HG03108 (cell line): ENCODE measurements around the gene LAP3.
A peak's percentile ranks its signal among the peaks of the same experiment; 100 is the strongest.
"Not testable (repeated sequence)": the region's sequence is repeated elsewhere in the genome, so short reads cannot be mapped to it uniquely, and the experiment has no call there.

Experiments
- ATAC-seq: cut with Tn5 transposase; IDR thresholded peaks from one replicate; pipeline ENCODE4 v1.9.1; 2021; ENCODE audit warnings: moderate library complexity; ENCODE audit not compliant: unreplicated experiment

LAP3 gene

DNA sequence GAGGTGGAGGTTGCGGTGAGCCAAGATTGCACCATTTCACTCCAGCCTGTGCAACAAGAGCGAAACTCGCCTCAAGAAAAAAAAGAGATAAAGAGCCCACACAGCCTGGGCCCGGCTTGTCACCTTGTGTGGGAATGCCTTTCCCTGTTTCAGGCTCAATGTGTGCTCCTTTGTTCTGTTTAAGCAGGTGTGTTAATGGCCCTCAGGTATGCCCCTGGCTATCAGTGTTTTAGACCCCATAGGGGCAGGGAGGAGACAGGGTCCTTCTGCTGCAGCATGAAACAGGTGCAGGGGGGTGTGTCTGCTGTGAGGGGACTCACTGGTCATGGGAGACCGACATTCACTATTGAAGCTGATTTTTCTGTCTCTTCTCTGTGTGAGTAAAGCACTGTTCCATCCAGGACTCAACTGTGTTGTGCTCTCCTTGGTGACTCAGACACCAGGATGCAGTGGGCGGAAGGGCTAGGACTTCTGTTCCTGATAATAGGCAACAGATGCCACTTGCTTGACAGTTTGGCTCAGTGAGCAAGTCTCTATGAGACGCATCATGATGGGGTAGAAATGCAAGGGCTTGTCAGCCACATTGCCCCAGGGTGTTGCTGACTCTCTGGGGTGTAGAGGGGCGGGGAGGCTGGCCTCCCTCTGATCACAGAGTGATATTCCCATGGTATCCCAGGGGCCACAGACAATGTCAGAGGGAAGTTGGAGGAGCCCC is 15.6 kb upstream of the LAP3 start:
- ATAC-seq = no peak

DNA sequence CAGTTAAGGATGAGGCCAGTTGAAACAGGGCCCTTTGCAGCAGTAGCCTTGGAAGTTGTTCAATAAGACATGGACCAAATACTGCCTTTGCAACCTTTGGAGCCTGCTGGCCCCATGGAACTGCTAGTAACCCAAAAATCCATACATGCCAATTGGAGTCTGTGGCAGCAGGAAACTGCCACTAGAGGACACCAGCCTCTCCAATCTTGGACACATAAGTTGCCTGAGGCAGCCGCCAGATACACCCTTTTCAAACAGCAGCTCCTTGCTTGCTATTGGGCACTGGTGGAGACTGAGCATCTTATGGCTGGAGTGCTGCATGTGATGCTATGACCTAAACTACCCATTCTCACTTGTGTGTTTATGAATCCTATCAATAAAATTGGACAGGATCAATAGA is 14.8 kb upstream of the LAP3 start:
- no peak for ATAC-seq

DNA sequence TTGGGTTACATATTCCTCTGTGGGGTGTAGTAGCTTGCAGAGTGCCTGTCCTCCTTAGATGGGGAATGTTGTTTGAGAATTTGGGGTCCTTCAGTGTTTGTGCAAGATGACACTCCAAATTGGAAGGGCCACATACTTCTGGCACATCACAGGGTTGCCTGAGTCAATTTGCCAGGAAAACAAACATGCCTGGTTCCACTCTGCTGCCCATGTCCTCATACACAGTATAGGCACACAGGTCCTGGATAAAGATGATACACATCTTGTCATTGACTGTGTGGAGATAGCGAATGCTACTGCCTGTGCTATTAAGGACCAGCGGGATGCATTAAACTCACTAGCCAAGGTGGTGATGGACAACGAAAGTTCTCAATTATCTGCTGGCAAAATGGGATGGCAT is 11.2 kb upstream of the LAP3 start:
- no peak for ATAC-seq

DNA sequence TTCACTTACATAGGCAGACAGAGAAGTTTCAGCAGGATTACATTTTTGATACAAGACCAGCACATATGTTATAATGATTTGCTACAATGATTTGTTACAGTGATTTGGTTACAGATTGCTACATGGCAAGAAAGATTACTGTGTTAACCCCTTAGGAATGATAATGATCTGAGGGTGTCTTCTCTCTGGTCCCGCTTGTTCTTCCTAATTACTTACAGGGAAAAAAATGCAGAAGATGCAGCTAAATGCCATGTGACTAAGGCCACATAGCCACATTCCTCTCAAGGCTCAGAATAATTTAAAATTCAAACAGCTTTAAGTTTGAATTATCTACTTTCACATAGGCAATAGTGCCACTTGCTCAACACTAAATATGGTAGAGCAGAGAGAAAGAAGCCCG is 9.7 kb upstream of the LAP3 start:
- no peak for ATAC-seq

DNA sequence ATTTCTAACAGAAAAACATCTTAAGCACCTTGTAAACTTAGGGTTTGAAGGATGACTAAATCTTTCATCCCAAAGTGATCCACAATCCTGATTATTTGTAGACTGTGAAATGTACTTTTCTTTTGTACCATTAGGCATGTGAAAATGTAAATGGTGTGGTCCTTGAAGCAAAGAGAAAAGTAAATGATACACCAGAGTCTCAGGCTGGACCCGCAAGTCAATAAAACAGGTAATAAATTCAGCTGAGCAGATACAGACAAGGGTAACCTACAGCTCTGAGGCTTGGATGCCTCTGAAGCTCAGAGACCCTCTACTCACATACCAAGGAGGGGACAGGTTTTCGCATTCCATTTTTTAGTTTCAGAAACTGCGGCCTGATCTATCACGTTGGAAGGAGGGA is 2.8 kb upstream of the LAP3 start:
- no peak for ATAC-seq

DNA sequence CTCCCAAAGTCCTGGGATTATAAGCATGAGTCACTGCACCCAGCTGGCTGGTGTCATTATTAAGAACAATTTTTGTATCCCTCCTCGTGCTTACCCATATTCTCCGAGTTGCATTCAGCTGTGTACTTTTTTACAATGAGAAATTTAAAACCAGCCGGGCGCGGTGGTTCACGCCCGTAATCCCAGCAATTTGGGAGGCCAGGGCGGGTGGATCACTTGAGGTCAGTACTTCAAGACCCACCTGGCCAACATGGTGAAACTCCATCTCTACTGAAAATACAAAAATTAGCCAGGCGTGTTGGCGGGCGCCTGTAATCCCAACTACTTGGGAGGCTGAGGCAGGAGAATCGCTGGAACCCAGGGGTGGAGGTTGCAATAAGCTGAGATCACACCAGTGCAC is 1.8 kb upstream of the LAP3 start:
- ATAC-seq = not testable (repeated sequence)

DNA sequence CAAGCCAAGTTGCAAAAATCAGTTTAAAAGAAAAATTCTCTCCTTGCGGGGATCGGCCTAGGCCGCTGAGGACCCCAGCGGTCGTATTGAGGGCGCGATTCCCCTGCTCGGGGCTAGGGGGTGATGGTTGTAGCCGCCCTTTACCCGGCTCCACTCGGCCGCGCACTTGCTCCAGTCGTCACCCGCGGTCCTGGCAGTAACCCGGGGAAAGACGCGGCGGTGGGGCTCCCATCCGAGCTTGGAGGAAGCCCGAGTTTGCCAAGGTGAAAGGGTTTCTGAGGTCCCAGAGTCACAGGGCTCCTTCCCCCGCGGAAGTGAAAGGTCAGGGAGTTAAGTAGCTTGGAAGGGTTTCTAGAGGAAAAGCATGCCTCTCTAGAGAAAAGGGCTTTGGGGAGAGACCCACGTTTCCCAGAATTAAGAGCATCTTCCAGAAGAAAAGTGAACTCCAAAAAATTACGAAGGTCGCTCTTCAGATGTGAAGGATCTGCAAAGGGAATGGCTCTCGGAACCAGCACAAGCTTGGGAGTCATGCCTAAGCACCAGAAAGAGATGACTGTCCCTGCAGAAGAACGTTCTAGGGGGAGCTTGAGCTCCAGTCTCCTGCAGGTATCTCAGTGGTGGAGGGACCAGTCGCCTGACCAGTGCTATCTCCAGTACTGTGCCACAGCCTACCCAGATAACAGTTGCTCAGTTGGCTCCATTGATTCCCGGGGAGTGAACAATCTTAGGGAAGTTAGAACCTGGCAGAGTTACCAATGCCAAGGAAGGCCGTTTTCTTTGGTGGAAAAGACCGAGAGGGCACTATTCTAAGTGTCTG is 875 bp downstream of the LAP3 start:
- ATAC-seq = peak; percentile 5

DNA sequence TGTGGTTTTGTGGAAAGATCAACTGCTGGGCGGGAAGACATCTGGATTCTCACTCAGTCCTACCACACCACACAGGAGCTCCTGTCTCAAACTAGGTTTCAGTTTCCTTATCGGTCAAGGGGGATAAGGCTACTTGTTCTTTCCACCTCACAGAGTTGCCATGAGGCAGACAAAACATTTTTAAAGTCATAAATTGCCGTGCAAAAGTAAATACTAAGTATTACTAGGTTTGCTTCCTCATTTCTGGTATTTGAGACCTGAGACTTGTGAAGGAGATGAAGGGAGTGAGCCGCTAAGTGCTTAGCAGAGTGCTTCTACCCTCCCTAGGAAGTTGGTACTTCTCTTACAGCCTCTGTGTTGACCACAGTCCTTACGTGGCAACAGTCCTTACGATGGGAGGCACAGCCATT is 1.5 kb downstream of the LAP3 start:
- peak; percentile 26 for ATAC-seq

DNA sequence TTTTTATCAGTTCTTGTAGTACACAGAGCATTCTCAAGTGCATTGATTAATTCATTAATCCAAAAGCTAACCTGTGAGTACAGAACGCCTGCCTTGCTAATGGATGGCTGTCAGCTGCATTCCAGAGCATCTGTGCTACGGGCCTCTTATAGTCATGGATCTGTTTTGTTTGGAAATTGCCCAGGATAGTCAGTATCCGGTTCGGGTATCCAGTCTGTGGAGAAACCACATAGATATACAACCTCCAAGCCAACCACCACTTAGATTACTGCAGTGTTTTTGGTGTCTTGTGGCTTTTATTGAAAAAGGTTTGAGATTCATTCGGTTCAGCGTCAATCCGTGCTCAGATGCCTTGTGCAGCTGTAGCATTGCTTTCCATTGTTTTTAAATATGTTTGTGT is 4.0 kb downstream of the LAP3 start:
- ATAC-seq = no peak

DNA sequence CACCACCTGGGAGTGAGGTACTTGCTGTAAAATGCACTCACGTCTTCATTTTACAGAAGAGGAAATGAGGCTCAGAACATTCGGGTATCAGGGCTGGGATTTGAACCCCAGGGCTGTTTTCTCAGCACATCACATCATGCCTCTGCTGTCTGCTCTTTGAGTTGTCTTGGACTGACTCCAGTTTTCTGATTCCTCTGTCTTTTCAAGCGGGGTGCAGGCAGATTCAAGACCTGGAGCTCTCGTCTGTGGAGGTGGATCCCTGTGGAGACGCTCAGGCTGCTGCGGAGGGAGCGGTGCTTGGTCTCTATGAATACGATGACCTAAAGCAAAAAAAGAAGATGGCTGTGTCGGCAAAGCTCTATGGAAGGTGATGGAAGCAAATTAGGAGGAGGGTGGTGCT is 6.3 kb downstream of the LAP3 start:
- ATAC-seq = no peak

DNA sequence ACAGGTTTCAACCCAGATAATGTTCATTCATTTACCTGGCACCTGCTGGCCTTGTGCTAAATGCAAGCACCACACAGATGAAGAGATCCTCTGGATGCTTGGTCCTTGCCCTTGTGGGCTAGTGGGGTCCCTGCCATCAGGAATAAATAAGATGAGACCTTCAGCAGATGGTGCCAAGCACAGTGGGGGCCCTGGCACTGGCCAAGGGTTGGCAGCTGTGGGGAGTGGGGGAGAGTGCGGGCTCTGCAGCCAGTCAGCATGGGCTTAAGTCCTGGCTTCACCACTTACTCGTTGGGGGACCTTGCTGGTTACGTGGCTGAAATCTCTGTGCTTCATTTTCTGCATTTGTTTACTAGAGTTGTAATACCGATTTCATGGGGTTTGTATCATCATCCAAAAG is 6.9 kb downstream of the LAP3 start:
- ATAC-seq = no peak

DNA sequence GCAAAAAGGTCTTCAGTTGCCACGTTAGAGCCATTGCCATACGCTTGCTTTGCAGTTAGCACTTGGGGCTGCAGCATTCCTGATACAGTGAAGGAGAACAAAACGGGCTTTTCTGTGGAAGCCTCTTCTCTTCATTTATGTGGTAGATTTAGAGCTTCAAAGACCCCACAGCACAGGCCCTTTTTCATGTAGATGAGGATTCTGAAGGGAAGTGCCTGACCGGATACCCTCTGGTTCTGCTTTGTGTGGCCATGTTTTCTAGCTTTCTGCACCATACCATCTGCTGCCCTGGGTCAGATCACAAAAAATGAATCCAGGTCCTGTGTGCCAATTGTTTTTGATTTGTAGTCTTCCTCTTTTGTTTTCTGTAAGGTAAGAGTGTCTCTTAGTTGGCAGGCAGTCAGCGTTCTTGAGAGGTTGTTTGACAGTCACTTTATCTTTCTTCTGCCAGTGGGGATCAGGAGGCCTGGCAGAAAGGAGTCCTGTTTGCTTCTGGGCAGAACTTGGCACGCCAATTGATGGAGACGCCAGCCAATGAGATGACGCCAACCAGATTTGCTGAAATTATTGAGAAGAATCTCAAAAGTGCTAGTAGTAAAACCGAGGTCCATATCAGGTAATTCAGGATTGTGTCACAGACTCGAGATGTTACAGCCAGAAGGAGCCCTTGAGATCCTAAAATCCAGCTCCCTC is 7.7 kb downstream of the LAP3 start:
- ATAC-seq = no peak

DNA sequence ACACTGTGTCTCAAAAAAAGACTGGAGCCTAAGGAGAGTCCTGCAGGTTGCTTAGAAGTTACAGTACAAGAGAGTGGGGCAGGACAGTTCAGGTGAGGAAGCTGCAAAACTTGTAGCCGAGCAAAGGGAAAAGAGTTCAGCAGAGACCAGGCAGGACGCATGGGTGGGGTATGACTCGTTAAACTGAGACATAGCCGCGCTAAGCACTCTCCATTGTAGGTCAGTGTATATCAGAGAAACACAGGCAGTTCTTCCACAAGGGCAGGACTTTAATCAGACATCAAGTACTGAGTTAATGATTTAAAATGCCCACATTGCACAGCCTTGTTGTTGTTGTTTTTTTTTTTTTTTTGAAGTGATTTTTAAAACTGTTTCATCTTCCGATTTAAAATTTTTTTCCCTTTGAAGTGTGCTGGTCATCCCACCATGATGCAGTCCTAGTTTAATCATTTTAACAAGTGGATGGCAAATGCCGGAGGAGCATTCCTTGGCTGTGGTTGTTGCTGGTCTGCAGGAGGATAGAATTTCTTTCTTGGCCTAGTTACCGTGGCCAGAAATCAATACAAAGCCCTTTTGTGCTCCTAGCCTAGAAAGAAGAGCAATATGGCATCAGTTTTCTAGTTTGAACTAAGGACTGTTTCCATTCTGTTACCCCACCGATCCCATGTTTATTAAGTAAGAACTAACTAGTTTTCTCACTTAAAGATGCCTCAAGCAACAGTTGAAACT is 10.3 kb downstream of the LAP3 start:
- ATAC-seq = no peak

DNA sequence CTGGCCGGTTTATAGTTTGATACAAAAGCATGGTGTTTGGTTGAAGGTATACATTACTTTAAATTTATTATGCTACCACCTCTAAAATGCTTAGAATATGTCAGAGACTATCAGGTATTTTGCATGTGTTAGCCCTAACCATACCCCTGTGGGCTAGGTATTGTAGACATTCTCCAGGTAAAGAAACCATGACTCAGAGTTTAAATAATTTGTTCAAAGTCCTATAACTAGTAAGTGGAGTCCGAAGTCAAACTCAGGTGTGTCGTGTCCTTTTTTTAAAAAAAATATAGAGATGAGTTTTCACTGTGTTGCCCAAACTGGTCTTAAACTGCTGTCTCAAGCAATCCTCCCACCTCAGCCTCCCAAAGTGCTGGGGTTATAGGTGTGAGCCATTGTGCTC is 12.4 kb downstream of the LAP3 start:
- ATAC-seq = no peak

DNA sequence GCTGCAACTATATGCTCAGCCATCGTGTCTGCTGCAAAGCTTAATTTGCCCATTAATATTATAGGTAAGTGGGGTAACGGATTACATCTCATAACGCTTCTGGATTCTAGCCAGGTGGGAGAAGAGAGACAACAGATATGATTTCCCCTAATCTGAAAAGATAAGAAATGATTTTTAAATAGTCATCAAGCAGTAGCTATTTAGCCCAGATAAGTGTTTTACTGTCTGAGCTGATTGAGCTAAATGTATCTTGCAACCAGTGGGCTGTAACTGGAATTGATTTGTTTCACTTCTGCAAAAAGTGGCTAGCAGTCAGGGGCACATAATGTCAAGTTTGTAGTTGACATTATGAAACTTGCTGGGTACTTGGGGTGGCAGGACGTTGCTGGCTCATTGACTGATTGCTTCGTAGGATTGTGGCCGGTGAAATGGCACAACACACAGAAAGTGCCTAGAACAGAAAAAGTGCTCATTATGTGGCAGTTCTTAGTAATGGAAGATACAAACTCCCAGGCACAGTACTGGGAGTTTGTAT is 18.5 kb downstream of the LAP3 start:
- ATAC-seq = peak; percentile 87

DNA sequence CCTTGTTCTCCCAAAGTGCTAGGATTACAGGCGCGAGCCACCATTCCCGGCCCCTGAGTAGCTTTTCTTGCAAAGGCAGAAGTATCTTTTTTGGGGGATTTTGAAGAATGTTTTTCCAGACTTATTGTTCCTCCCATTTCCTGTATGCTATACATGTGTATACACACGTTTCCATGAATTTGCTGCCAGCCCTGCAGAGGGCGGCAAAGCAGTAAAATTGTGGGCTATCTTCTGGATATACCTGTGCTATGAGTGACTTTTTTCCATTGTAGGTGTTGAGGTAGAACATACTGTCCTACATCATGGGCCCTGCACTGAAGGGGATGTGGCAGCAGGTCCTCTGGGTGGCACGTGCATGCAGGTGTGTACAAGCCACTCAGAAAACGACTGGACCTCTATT is 20.5 kb downstream of the LAP3 start:
- no peak for ATAC-seq

DNA sequence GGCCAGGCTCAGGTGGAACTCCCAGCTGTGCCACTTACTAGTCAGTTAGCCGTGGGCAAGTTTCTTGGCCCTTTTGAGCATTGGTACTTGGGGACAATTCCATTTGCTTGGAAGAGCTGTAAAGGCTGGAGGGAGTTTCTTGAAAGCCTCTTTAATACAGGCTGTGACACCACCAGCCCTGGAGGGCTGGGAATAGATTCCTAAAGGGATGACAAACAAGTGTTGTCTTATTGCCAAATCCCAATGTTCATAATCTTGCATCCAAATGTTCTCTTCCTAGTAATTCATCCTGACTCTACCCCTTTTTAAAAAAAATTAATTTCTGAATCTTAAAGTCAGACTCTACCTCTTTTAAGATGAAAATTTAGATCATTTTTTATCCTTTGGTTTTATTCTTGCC is 22.8 kb downstream of the LAP3 start:
- ATAC-seq = no peak

DNA sequence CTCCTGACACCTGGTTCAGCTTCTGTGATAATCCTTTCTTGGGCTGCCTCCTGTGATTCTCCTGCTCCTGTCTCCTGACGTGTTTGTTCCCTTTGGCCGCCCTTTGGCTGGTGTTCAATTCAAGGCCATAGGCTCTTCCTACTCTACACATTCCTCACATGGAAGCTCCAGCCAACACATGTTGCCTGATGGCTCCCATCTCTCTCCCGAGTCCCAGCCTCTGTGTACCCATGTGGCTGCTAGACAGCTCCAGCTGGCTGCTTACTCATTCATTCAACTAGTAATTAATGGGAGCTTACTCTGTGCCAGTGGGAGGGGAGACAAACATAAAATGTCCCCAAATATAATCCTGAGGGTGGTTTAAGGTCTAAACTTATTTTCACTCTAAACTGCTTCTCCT is 28.2 kb downstream of the LAP3 start:
- ATAC-seq = no peak

DNA sequence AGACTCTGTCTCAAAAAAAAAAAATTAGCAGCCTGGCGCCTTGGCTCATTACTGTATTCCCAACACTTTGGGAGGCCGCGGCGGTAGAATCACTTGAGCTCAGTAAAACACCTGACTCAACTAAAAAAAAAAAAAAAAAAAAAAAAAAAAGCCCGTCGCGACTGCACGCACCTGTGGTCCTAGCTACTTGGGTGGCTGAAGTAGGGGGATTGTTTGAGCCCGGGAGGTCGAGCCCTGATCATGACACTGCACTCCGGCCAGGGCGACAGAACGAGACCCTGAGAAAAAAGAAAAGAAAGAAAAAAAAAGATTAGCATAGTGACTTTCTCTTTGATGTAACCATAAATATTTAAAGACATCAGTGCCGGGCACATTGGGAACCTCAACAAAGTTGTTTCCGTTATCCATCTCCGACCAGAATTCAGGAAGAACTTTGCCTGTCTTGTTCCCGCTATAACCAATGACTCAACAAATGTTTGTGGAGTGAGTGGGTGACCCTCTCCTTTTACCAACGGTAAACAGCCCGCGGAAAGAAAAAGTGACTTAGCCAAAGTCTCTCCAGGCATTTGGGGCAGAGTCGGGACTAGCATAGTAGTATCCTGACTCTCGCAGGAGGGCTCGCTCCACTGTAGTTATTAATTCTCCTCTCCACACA is 36.9 kb downstream of the LAP3 start:
- ATAC-seq = peak; percentile 50
